ENCODE results near the gene SEPTIN2.
"Not testable (repeated sequence)": the region's sequence is repeated elsewhere in the genome, so short reads cannot be mapped to it uniquely, and the experiment has no call there.

SEPTIN2 gene

DNA sequence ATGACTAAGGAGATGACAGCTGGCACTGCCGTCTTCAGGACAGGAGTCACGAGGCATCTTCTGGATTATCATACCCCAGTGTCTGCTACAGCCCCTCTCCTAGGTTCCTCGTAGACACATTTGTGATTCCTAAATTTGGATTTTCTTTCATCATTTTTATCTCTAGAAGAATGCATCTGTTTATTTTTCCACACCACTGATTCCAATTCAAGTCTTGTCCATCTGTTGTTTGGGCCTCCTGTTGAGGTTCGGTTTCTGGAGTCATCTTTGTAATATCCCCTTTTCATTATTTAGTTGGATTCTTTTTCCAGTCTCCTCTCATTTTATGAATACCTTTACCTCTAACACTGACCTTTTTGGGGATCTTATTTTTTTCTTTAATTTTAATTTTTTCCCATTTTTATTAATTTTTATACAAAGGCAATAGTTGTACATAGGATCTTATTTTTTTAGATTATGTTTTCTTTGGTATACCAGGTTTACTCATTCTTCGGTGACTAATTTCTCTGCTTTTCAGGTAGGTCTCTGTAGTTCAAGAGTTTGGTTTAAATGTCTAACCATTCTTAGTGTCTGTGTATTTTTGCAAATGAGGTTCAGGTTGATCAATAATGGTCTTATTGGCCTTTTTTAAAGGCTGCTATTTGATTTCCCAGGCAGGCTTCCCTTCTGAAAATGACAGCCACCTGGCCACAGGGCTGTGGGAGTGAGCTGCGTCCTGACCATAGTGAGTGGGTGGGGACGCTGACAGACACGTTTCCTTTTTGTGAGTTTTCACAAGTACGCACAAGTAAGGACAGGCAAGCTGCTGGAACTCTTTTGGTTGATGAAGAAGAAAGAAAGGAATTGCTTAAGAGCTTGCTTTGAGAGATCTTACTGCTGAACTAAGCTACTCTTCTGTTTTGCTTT is 74.8 kb downstream of the SEPTIN2 start:
- no peak for DNase-seq

DNA sequence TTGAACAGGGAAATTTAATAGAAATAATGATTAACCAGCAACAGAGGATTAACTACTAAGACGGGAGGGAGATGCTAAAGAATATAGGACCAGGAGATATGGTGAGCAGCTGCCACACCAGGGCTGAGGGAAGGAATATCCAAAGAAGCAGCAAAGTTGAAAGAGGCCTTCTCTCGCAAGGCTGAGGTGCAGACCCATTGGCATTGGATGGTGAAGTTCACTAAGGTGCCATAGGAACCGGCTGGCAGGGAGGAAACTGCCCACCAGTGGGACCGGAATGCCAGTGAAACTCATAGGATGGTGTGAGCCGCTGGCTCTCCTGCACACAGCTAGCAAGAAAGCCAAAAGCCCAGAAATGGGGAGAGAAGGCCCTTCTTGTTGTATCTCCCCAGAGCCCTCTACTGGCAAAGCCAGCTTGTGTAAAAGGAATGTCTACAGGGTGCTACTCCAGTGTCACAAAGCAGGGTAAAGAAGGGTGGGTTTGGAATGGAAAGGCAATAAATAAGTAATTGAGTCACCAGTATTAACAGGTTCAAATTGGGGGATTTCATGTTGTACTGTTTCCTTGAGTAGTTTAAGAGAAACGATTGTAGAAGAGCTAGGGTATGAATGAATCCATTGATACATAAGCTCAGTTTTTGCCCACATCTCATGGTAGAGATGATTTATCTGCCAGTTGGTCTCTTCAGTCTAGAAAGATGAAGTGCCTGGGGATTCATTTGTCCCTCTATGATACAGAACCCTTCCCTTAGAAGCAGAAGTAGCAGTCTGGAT is 76.4 kb downstream of the SEPTIN2 start:
- DNase-seq = peak in 1 of 2 donors; percentile 27

DNA sequence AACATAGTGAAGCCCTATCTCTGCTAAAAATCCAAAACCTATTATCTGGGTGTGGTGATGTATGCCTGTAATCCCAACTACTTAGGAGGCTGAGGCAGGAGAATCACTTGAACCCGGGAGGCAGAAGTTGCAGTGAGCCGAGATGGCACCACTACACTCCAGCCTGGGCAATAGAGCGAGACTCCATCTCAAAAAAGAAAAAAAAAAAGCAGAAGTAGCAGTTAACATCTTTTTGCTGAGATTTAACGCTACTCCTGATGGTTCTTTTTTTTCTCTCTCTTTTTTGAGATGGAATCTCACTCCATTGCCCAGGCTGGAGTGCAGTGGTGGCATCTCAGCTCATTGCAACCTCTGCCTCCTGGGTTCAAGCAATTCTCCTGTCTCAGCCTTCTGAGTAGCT is 77.0 kb downstream of the SEPTIN2 start:
- not testable (repeated sequence) for DNase-seq

DNA sequence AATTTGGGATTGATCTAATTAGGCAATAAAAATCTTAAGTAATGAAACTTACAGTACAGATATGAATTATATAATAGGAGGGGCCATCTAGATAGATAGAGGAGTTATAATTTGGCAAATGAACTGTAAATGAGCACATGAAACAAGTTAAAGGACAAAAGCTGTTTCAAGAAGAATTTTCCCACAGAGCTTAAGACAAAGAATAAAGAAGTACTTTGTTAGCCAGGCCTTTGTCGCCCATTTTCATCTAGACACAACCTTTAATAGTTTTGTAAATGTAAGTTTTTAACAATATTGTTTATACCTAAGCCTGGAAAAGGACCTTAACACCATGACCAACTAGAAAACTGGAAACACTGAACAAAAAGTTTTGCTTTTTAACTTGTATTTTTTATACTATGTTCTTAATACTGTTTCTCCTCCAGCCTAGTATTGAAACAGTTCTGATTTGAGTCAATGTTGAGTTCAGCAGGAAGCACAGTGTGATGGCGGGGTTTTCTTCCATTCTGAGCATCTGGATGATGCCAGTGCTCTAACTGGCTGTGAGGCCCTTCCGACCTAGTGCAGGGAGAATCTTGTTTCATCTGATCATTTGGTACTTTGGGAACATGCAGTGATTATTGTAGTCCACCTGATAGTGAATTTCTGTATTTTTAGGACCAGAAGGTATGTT is 77.9 kb downstream of the SEPTIN2 start:
- DNase-seq = no peak

DNA sequence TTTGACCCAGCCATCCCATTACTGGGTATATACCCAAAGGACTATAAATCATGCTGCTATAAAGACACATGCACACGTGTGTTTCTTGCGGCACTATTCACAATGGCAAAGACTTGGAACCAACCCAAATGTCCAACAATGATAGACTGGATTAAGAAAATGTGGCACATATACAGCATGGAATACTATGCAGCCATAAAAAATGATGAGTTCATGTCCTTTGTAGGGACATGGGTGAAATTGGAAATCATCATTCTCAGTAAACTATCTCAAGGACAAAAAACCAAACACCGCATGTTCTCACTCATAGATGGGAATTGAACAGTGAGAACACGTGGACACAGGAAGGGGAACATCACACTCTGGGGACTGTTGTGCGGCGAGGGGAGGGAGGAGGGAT is 81.1 kb downstream of the SEPTIN2 start:
- not testable (repeated sequence) for DNase-seq

DNA sequence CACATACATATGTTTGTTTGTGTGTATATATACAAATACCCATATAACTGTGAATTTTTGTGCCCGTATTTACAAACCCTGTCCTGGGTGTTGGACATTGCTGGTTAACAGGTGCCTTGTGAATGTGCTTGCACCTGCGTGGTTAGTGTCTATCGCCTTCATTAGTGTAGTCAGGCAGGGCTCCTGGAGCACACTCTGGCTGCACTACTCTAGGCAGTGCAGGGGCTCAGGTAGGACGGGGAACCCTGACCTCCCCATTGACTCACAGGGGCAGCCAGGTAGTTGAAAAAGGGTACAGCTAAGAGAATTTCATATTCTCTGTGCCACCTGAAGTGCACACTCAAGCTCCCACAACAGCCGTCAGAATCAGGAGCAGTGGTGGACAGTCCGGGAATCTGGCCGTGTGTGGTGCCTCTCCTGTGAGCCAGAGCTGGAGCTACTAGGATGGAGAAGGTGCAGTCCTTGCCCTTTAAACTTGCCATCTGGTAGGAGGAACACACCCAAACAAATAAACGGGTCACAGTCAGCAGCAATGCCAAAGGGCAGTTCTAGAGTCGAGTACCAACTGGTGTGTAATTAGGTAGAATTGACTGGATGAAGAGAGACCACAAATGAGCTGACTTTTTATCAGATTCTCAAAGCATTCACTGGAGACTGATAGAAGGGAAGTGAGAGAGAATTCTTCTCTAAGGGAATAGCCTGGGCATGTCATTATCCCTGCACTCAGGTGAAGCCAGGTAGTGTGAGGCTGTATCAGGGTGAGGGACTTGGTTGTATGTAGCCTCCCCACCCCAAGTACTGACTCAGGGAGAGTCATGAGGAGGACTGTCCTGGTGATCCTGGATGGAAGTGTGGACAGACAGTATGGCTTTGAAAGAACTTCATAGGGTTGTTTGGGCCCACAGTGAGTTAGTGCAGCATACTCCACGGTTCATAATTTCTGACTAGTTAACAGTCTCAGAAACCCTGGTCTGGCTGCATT is 84.5 kb downstream of the SEPTIN2 start:
- DNase-seq = no peak

Data from CD4-positive, alpha-beta T cell treated with Interleukin-4 for 1 hour (primary cell).